Erythroblast (primary cell): ENCODE measurements around the gene SYNC.
"Not testable (repeated sequence)": the region's sequence is repeated elsewhere in the genome, so short reads cannot be mapped to it uniquely, and the experiment has no call there.

Experiments used
- DNase-seq, 2 experiments: peaks; one replicate each; lab custom pipeline; 2025; lab: John Stamatoyannopoulos, UW
- GATA1 ChIP-seq: IDR thresholded peaks from 2 replicates; pipeline ENCODE4 v1.6.1; 2011; ENCODE audit warnings: low read depth, mild to moderate bottlenecking, control low read depth, low read length, moderate library complexity
- POLR2A ChIP-seq: IDR thresholded peaks from 2 replicates; pipeline ENCODE4 v1.6.1; 2011; ENCODE audit warnings: mild to moderate bottlenecking, low read length

SYNC gene

DNA sequence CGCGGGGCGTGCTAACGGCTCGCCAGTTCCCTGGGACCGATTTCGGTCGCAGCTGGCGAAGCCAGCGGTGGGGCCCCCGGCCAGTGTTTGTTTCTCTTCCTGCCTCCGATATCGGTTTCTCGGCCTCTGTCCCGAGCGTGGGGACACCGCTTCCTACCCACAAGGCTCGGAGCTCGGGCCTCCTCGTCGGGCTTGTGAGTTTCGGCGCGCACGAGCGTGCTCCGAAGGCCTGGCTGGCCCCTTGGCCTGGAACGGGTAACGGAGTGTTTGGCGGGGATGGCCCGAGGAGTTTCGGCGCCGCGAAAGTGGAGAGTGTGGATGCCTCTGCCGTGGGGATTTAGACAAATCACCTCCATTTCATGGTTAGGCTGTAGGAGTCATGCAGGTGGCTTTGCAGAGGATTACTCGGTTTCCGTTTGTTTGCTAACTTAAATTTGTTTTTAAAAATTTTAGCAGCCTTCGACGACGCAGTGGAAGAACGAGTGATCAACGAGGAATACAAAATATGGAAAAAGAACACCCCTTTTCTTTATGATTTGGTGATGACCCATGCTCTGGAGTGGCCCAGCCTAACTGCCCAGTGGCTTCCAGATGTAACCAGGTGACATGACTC is 51.0 kb downstream of the SYNC start:
- DNase-seq = no peak

DNA sequence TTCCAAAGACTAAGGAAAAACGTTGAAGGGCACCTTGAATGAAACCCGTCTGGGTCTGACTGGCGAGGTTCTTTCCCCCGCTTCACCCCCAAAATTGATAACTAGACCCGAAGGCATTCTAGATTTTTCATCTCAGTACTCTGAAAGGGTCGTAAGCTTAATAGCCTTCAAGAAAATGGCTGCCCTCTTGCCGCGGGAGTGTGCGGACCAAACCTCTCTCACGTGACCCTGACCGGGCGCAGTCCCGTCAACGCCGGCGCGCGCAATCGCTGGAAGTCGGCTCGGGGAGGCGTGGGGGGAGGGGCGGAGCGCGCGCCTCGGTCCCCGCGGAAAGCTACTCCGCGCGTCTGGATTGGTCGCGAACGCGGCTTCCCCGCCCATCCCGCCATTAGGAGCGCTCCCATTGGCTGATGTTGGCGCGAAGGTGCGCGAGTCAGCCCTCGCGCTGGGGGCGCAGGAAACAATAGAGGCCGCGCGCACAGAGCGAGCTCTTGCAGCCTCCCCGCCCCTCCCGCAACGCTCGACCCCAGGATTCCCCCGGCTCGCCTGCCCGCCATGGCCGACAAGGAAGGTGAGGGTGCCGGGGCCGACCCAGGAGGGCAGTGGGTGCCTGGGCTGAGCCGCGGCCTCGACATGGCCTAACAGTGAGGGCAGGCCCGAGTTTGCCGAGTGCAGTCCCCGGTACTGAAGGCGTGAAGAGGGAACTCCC is 51.7 kb downstream of the SYNC start, which contains the start of gene RBBP4:
Gene RBBP4, plus strand, starts transcription at position 457 of the 709 bp plus-strand sequence. Its CDS starts 99 bp downstream, at position 556.
- TF ChIP-seq POLR2A (peak; percentile 59), GATA1 (no peak)
- DNase-seq = peak; percentile 99

More for the DNA sequence above, 51.0 kb downstream of the SYNC start:
- no peak for TF ChIP-seq POLR2A
- TF ChIP-seq GATA1 = no peak

DNA sequence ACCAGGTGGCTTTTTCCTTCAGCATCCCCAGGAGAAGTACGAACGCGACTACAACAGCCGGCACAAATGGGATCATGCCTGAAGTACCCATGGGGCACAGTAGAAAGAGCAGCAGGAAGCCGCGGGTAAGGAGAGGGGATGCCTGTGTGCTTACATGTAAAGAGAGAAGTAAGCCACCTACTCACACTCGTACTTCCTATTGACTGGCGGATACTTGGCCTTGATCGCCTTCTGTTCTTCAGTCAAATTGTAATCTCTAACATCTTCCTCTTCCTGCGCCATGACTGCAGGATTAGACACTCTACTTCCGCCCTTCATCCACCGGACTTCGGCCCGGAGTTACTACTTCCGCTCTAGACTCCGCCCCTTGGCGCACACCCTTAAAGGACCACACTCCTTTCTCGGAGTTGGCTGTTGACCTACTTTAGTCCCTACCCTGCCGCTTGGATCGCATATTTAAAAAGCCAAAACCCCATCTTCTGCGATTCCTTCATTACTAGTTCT is 52.3 kb downstream of the SYNC start, which contains the start of gene ZBTB8OS:
Gene ZBTB8OS, minus strand, starts transcription at position 303 of the 504 bp plus-strand sequence. Its CDS starts 21 bp downstream, at position 282.
- TF ChIP-seq POLR2A = peak; percentile 85
- peak; percentile 20 for TF ChIP-seq GATA1
- peak; percentile 94 to 96 for DNase-seq

DNA sequence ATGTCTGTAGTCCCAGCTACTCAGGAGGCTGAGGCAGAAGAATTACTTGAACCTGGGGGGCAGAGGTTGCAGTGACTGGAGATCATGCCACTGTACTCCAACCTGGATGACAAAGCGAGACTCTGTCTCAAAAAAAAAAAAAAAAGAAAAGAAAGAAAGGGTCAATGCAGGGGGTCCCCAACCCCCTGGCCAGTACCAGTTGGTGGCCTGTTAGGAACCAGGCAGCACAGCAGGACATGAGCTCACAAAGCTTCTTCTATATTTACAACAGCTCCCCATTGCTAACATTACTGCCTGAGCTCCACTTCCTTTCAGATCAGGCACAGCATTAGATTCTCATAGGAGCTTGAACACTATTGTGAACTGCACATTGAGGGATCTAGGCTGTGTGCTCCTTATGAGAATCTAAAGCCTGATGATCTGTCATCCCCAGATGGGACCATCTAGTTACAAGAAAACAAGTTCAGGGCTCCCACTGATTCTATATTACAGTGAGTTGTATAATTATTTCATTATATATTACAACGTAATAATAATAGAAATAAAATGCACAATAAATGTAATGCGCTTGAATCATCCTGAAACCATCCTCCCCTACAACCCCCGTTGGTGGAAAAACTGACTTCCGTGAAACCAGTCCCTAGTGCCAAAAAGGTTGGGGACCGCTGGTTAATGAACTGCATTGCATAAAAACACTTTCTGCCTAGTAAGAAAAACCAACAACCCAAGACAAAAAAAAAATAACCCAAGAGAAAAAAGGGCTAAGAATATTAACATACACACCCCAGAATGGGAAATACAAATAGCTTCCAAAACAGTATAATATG is 55.0 kb downstream of the SYNC start:
- TF ChIP-seq POLR2A (no peak), GATA1 (no peak)
- DNase-seq = no peak

DNA sequence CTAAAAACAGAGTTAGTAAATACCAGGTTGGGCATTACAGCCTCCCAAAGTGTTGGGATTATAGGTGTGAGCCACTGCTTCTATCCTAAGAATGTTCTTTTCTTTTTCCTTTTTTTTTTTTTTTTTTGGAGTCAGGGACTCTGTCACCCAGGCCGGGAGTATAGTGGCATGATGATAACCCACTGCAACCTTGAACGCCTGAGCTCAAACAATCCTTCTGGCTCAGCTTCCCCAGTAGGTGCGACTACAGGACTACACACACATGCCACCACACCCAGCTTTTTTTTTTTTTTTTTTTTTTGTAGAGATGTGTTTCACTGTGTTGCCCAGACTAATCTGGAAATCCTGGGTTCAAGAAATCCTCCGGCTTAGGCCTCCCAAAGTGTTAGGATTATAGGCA is 58.1 kb downstream of the SYNC start:
- TF ChIP-seq GATA1 = no peak
- no peak for TF ChIP-seq POLR2A
- no peak for DNase-seq

DNA sequence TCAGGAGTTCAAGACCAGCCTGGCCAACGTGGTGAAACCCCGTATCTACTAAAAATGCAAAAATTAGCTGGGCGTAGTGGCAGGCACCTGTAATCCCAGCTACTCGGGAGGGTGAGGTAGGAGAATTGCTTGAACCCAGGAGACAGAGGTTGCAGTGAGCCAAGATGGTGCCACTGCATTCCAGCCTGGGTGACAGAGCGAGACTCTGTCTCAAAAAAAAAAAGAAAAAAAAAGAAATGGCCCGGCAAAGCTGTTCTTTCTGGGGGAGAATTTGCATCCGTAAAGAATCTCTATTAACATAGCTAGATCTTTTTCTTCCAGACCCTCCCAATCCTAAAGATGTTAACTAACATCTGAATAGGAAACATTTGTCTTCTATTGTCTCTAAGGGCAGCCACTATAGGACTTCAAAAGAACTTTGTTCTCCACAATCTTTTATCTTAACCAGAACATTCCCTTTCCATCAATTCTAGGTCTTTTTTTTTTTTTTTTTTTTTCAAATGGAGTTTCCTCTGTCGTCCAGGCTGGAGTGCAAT is 60.2 kb downstream of the SYNC start:
- not testable (repeated sequence) for DNase-seq

DNA sequence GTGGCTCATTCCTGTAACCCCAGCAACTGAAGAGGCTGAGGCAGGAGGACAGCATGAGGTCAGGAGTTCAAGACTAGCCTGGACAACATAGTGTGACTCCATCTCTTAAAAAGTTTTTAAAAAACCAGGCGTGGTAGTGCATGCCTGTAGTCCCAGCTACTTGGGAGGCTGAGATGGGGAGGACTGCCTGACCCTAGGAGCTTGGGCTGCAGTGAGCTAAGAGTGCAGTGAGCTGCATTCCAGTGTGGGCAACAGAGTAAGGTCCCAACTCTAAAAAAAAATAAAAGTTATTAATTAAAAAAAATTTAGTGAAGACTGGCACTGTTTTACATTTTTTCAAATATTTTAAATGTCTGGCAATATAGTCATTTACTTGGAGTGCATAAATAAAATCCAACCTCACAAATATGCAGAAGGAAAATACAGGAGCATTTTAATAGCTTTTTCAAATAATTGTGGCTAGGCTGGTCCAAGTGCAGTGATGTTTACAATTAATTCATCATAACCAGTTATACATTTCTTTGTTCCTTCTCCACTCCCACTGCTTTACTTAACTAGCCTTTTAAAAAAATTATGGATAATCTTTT is 63.0 kb downstream of the SYNC start:
- DNase-seq = no peak
- TF ChIP-seq POLR2A (no peak), GATA1 (no peak)

DNA sequence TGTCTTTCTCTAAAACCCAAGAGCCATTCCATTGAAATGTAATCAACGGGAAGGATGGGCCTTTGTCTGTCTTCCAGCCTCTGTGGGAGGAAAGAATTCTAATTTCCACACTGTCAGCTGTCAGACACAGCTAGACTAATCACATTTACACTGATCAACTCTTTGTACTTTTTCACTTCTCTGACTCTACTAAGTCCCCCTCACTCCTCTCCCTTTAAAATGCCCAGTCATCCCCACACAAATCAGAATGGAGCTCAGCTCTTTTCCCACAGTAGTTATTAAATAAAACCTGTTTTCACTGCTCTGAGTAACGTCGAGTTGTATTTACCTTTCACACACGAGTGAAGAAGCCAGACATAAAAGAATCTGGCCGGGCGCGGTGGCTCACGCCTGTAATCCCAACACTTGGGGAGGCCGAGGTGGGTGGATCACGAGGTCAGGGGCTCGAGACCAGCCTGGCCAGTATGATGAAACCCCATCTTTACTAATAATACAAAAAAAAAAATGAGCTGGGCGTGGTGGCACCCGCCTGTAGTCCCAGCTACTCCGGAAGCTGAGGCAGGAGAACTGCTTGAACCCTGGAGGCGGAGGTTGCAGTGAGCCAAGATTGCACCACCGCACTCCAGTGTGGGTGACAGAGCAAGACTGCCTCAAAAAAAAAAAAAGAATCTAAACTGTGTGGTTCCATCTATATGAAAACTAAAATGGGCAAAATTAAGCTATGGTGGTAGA is 65.5 kb downstream of the SYNC start:
- TF ChIP-seq GATA1 = no peak
- TF ChIP-seq POLR2A = no peak
- no peak for DNase-seq

DNA sequence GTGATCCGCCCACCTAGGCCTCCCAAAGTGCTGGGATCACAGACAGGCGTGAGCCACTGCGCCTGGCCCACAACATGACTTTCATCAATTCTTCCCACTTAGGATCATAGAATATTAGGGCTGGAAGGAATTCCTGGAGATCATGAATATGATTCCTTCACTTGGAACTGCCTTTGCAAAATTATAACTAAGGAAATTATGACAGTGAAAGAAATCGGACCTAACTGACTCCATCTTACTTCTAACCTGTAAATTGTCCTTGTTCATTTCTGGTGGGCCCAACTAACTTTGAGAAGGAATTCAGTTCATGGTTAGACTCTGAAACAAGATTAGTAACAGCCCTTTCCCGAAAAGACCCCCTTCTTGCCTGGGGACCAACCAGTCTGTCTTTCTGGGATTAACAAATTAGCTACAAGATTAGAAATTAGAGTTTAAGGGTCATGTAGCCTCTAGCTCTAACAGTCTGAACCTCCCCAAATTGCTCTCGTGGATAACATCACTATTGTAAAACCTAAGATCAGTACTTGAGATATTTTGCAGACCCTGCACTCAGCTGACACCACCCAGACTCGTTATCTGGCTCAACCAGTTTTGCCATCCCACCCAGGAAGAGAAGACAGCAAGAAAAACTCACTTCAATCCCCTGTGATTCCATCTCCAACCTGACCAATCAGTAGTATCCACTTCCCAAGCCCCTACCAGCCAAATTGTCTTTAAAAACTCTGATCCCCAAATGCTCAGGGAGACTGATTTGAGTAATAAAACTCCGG is 66.9 kb downstream of the SYNC start:
- DNase-seq = peak in 1 of 2 experiments; percentile 15

DNA sequence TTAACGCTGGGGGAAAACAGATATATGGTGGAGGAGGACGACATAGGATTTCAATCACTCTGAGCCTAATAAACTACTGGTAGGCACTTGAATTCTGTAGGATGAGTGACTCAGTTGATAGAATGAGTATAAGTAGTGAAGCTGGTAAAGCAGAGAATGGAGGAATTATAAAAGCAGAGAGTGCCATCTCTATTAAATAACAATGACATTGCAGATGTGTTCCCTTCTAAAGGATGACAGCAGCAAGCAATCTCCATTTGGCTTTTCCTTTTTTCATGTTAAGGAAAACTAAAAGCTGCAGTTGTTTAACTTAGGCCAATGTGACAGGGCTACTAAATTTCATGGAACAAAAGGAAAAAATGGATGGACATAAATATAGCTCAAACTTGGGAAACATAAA is 69.7 kb downstream of the SYNC start:
- TF ChIP-seq GATA1 (no peak), POLR2A (no peak)
- no peak for DNase-seq

More for the DNA sequence above, 66.9 kb downstream of the SYNC start:
- TF ChIP-seq POLR2A (no peak), GATA1 (no peak)

DNA sequence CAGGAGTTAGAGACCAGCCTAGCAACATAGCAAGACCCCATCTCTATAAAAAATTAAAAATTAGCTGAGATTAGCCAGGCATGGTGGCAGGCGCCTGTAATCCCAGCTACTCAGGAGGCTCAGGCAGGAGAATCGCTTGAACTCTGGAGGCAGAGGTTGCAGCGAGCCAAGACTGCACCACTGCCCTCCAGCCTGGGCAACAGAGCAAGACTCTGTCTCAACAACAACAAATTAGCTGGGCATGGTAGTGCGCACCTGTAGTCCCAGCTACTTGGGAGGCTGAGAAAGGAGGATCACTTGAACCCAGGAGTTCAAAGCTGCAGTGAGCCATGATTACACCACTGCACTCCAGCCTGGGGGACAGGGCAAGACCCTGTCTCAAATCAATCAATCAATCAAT is 72.4 kb downstream of the SYNC start:
- not testable (repeated sequence) for DNase-seq
